Osteoblast (primary cell): ENCODE measurements around the gene RNU2-63P. TPM values are rescaled to one million over a fixed set of nuclear protein-coding genes. Genes with fewer than 3 reads are reported as not detected.

Experiments
- DNase-seq: peaks from one replicate; pipeline ENCODE4 v3.0.0; 2011; ENCODE audit warnings: low spot score, mixed read lengths; ENCODE audit not compliant: insufficient read length; ENCODE audit errors: missing footprints
- H2AFZ ChIP-seq: 2 replicates; pipeline ENCODE4 v1.6.0; 2011; ENCODE audit warnings: mild to moderate bottlenecking, low read length
- H3K27ac ChIP-seq: 2 replicates; pipeline ENCODE4 v1.5.1; 2011; ENCODE audit warnings: mild to moderate bottlenecking, low read depth, low read length, moderate library complexity
- H3K27me3 ChIP-seq: 2 replicates; pipeline ENCODE4 v1.6.0; 2012; ENCODE audit warnings: mild to moderate bottlenecking, control low read depth, inconsistent platforms, low read length, moderate library complexity; ENCODE audit not compliant: insufficient read depth
- H3K36me3 ChIP-seq: 2 replicates; pipeline ENCODE4 v1.5.1; 2011; ENCODE audit warnings: mild to moderate bottlenecking, low read length, control low read depth, moderate library complexity; ENCODE audit not compliant: insufficient read depth
- H3K4me1 ChIP-seq: 2 replicates; pipeline ENCODE4 v1.5.1; 2011; ENCODE audit warnings: mild to moderate bottlenecking, low read length, control low read depth, moderate library complexity; ENCODE audit not compliant: insufficient read depth
- H3K4me2 ChIP-seq: 2 replicates; pipeline ENCODE4 v1.6.0; 2011; ENCODE audit warnings: mild to moderate bottlenecking, low read length; ENCODE audit not compliant: insufficient read depth
- H3K4me3 ChIP-seq: fragments of 200-600 bp; sonication (generic); 3 replicates; pipeline ENCODE4 v1.5.1; 2012; ENCODE audit warnings: mild to moderate bottlenecking, low read length, inconsistent platforms; ENCODE audit not compliant: insufficient read depth
- H3K79me2 ChIP-seq: 2 replicates; pipeline ENCODE4 v1.6.0; 2012; ENCODE audit warnings: mild to moderate bottlenecking, low read length, control low read depth, inconsistent platforms; ENCODE audit not compliant: insufficient read depth
- H3K9me3 ChIP-seq: 2 replicates; pipeline ENCODE4 v1.5.1; 2011; ENCODE audit warnings: low read depth, low read length, control low read depth
- H4K20me1 ChIP-seq: 2 replicates; pipeline ENCODE4 v1.6.0; 2012; ENCODE audit warnings: mild to moderate bottlenecking, low read length, control low read depth; ENCODE audit not compliant: insufficient read depth
- total RNA-seq: library from RNA; depleted of rRNA; stranded (reverse); fragments of >200 nt; gene quantifications from 2 replicates; pipeline ENCODE4 v1.2.3, GENCODE V29; 2012
- TF ChIP-seq, protein P1 (sequence below): IDR thresholded peaks from 2 replicates; pipeline ENCODE4 v1.5.1; 2011; ENCODE audit warnings: mild to moderate bottlenecking, low read depth, low read length, moderate library complexity; ENCODE audit errors: extremely low read depth

The RNU2-63P gene
- total RNA-seq, 1 donor = not detected

DNA sequence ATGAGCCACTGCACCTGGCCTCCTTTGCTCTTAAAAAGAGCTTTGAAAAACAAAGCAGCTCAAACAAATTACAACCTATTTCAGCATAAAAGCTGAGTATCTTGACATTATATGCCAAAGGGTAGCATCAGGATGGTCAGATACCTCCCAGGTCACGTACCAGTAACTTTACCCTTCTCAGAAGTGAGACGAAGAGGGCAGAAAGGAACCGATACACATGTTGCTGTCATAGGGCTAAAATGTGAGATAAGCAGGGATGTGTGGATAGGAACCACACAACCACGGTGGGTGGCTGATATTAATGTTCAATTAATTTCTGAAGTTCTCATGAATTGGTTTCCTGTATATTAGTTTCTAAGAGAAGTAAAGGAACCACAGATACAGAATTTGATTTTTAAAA is 12.6 kb upstream of the RNU2-63P start:
- H3K9me3 ChIP-seq = no peaks in the 10 kb centered on the region
- TF ChIP-seq, protein P1, sequence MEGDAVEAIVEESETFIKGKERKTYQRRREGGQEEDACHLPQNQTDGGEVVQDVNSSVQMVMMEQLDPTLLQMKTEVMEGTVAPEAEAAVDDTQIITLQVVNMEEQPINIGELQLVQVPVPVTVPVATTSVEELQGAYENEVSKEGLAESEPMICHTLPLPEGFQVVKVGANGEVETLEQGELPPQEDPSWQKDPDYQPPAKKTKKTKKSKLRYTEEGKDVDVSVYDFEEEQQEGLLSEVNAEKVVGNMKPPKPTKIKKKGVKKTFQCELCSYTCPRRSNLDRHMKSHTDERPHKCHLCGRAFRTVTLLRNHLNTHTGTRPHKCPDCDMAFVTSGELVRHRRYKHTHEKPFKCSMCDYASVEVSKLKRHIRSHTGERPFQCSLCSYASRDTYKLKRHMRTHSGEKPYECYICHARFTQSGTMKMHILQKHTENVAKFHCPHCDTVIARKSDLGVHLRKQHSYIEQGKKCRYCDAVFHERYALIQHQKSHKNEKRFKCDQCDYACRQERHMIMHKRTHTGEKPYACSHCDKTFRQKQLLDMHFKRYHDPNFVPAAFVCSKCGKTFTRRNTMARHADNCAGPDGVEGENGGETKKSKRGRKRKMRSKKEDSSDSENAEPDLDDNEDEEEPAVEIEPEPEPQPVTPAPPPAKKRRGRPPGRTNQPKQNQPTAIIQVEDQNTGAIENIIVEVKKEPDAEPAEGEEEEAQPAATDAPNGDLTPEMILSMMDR = no peak
- H3K4me1 ChIP-seq = no peaks in the 10 kb centered on the region
- no peak for DNase-seq
- no peak overlapping the region for H3K27ac ChIP-seq
- H2AFZ ChIP-seq = no peak overlapping the region
- H3K79me2 ChIP-seq = no peaks in the 10 kb centered on the region
- H3K4me2 ChIP-seq = no peak overlapping the region
- no peaks in the 10 kb centered on the region for H3K27me3 ChIP-seq
- H4K20me1 ChIP-seq = peaks cover 9% of the 10 kb centered on the region
- no peak overlapping the region for H3K4me3 ChIP-seq
- H3K36me3 ChIP-seq = peaks cover 46% of the 10 kb centered on the region

DNA sequence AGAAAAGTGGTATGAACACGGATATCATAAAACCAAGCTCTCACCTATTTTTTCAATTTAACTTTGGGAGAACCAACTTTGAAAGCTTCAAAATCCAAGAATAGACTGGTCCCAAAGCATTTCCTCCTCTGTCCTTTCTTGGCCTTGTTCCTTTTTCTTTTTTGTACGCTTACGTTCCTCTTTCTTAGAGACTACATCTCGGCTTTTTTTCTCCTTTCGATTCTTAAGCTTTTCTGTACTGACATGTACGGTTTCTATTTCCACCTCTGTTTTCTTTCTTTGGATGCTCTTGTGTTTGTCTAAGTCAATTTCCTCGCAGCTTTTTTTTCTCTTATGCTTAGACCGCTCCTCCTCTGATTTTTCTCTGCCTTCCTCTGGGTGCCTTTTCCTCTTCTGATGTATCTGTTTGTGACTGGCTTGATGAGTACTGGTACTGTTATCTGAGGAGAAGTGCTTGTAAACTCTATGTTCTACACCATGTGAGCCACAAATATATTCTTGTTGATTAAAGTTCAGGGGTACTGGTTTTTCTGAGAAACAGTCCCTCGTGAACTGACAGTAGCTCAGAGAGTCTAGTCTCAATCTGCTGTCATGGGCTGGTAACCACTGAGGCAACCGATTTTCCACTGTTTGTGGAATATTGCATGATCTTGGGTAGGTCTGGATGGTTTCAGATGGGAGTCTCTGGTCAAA is 11.5 kb upstream of the RNU2-63P start:
- TF ChIP-seq, protein P1 = no peak

DNA sequence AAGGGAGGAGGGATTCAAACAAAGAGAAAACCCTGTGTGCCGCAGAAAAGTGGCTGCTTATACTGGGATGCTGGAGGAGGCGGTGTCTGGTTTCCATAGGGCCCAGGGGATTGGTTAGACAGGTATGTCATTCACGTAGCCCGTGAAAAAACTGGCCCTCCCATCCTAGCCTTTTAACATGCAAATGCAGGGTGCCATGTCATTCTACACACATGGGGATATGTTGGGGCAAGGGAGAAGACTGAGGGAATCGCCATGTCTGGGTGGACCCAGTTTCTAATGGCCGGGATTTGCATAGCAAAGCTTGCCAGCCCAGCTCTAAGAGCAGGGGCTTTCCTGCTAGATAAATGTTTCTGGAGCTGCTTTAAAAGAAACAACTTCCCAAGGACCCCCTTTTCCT is 8.2 kb upstream of the RNU2-63P start:
- Histone ChIP-seq H3K27ac (no peak overlapping the region), H3K27me3 (no peaks in the 10 kb centered on the region), H3K36me3 (peaks cover 23% of the 10 kb centered on the region), H3K4me1 (no peaks in the 10 kb centered on the region), H4K20me1 (peaks cover 4% of the 10 kb centered on the region), H2AFZ (no peak overlapping the region), H3K79me2 (no peaks in the 10 kb centered on the region), H3K4me3 (no peak overlapping the region), H3K9me3 (no peaks in the 10 kb centered on the region), H3K4me2 (no peak overlapping the region)
- DNase-seq = no peak
- TF ChIP-seq, protein P1 = no peak

More for the DNA sequence above, 11.5 kb upstream of the RNU2-63P start:
- Histone ChIP-seq H3K4me3 (no peak overlapping the region), H3K27ac (no peak overlapping the region), H3K79me2 (no peaks in the 10 kb centered on the region), H3K36me3 (peaks cover 44% of the 10 kb centered on the region), H4K20me1 (peaks cover 9% of the 10 kb centered on the region), H3K27me3 (no peaks in the 10 kb centered on the region), H3K9me3 (no peaks in the 10 kb centered on the region), H2AFZ (no peak overlapping the region), H3K4me1 (no peaks in the 10 kb centered on the region), H3K4me2 (no peak overlapping the region)
- DNase-seq = no peak

DNA sequence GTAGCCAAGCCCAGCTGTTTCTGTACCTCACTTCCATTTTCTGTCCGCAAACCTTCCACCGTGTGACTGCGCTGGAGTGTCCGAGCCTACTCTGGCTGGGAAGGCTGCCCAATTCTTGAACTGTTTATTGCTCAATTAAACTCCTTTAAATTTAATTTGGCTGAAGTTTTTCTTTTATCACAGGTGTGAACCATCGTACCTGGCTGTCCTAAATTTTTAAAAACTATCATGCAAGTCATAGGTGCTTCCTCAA is 6.2 kb upstream of the RNU2-63P start:
- no peaks in the 10 kb centered on the region for H3K4me1 ChIP-seq
- H3K36me3 ChIP-seq = peaks cover 8% of the 10 kb centered on the region
- no peaks in the 10 kb centered on the region for H3K79me2 ChIP-seq
- no peak overlapping the region for H3K4me2 ChIP-seq
- no peak for DNase-seq
- H4K20me1 ChIP-seq = peaks cover 4% of the 10 kb centered on the region
- TF ChIP-seq, protein P1 = no peak
- H3K9me3 ChIP-seq = no peaks in the 10 kb centered on the region
- H3K27ac ChIP-seq = no peak overlapping the region
- no peak overlapping the region for H2AFZ ChIP-seq
- no peak overlapping the region for H3K4me3 ChIP-seq
- H3K27me3 ChIP-seq = no peaks in the 10 kb centered on the region
